Vagina (tissue), 2 donors: Measurements from ENCODE around the gene RNF167. TPM values are rescaled to one million over a fixed set of nuclear protein-coding genes. Genes with fewer than 3 reads are reported as not detected.

Source experiments
- DNase-seq, 2 donors: peaks; one replicate each; pipeline ENCODE4 v3.0.0-alpha.2; 2017; ENCODE audit errors: extremely low spot score in 2 of 2
- H3K27ac ChIP-seq: fragments of 200-600 bp; sonication (generic); one replicate; pipeline ENCODE4 v1.5.1; 2019
- H3K27me3 ChIP-seq: fragments of 200-600 bp; sonication (generic); one replicate; pipeline ENCODE4 v1.5.1; 2019
- H3K36me3 ChIP-seq, 2 donors: fragments of 200-600 bp; sonication (generic); one replicate each; pipeline ENCODE4 v1.5.1; 2017 to 2019
- H3K4me1 ChIP-seq: fragments of 200-600 bp; sonication (generic); one replicate; pipeline ENCODE4 v1.5.1; 2019
- H3K4me3 ChIP-seq, 2 donors: fragments of 200-600 bp; sonication (generic); 1 replicate in 1 of 2; 2 replicates in 1 of 2; pipeline ENCODE4 v1.5.1; 2016 to 2019
- H3K9me3 ChIP-seq: fragments of 200-600 bp; sonication (generic); one replicate; pipeline ENCODE4 v1.5.1; 2019
- POLR2A ChIP-seq, 2 donors: fragments of 450-650 bp; IDR thresholded peaks; one replicate each; pipeline ENCODE4 v1.6.1; 2017; ENCODE audit warnings: antibody characterized with exemption in 2 of 2, mild to moderate bottlenecking in 2 of 2, moderate library complexity in 2 of 2
- POLR2AphosphoS5 ChIP-seq, 2 donors: sonication (generic); formaldehyde crosslinking; IDR thresholded peaks; one replicate each; pipeline ENCODE4 v1.9.0; 2017; ENCODE audit warnings: antibody characterized with exemption in 2 of 2, mild to moderate bottlenecking in 2 of 2, low read depth in 1 of 2; ENCODE audit not compliant: insufficient read depth in 1 of 2
- intact Hi-C: fragments of 100-400 bp; cut with DNase I; formaldehyde crosslinking; loops from one replicate; pipeline ENCODE4 v1.15.1; 2023
- total RNA-seq: library from RNA; depleted of rRNA; stranded (reverse); fragments of >200 nt; gene quantifications from one replicate; pipeline ENCODE4 v1.2.3, GENCODE V29; 2016
- TF ChIP-seq, protein P1 (sequence below), 3 experiments: fragments of 450-650 bp in 2 of 3; fragments of 200-600 bp in 1 of 3; sonication (generic) in 1 of 3; IDR thresholded peaks; one replicate each; pipeline ENCODE4 v1.5.1; 2017 to 2019; ENCODE audit warnings: antibody characterized with exemption in 3 of 3, mild to moderate bottlenecking in 2 of 3, moderate library complexity in 2 of 3

The RNF167 gene
- total RNA-seq = 54.3 TPM

GRCh38 chr17:4939796-4940554, at the start of gene RNF167, which contains the start of gene SLC25A11:
RNF167 (plus strand) TSS chr17:4940268; CDS start chr17:4940910, 642 bp downstream.
SLC25A11 (minus strand) TSS chr17:4940046; CDS start chr17:4939910, 136 bp downstream.
- H3K4me3 ChIP-seq = peak within 1 kb of the TSS; percentile 76 to 88
- intact Hi-C loops = no loop called here

GRCh38 chr17:4891411-4892410, 48.4 kb upstream of the RNF167 start:
- intact Hi-C loops = loop anchor here (5.0 kb wide), 1 partner anchor 104 kb away; the partner anchor contains the start of genes GLTPD2 and VMO1
- Histone ChIP-seq H3K4me3 (no peak overlapping the region), H3K4me1 (no peaks in the 10 kb centered on the region), H3K27me3 (no peaks in the 10 kb centered on the region), H3K36me3 (peaks cover 0 to 90% of the 10 kb centered on the region in 2 donors), H3K9me3 (no peaks in the 10 kb centered on the region), H3K27ac (no peak overlapping the region)
- DNase-seq = no peak
- TF ChIP-seq, protein P1, sequence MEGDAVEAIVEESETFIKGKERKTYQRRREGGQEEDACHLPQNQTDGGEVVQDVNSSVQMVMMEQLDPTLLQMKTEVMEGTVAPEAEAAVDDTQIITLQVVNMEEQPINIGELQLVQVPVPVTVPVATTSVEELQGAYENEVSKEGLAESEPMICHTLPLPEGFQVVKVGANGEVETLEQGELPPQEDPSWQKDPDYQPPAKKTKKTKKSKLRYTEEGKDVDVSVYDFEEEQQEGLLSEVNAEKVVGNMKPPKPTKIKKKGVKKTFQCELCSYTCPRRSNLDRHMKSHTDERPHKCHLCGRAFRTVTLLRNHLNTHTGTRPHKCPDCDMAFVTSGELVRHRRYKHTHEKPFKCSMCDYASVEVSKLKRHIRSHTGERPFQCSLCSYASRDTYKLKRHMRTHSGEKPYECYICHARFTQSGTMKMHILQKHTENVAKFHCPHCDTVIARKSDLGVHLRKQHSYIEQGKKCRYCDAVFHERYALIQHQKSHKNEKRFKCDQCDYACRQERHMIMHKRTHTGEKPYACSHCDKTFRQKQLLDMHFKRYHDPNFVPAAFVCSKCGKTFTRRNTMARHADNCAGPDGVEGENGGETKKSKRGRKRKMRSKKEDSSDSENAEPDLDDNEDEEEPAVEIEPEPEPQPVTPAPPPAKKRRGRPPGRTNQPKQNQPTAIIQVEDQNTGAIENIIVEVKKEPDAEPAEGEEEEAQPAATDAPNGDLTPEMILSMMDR (IDR thresholded peaks at IDR 0.05) = no peak
- no peak for TF ChIP-seq POLR2A (IDR thresholded peaks at IDR 0.05)
- no peak for TF ChIP-seq POLR2AphosphoS5 (IDR thresholded peaks at IDR 0.05; ENCODE audit: insufficient read depth in 1 of 2, low read depth in 1 of 2)

More at GRCh38 chr17:4939796-4940554, at the start of gene RNF167, which contains the start of gene SLC25A11:
- DNase-seq = peak in 1 of 2 donors; percentile 99
- Histone ChIP-seq H3K27me3 (no peaks in the 10 kb centered on the region), H3K27ac (peak within 1 kb of the TSS; percentile 88), H3K4me1 (peaks cover 43% of the 10 kb centered on the region), H3K9me3 (no peaks in the 10 kb centered on the region), H3K36me3 (peaks cover 0 to 39% of the 10 kb centered on the region in 2 donors)
- TF ChIP-seq POLR2AphosphoS5 (IDR thresholded peaks at IDR 0.05; ENCODE audit: insufficient read depth in 1 of 2, low read depth in 1 of 2) = peak; percentile 79 to 90
- TF ChIP-seq, protein P1 (IDR thresholded peaks at IDR 0.05) = no peak
- TF ChIP-seq POLR2A (IDR thresholded peaks at IDR 0.05) = peak in 1 of 2 donors; percentile 62

GRCh38 chr17:4892499-4893221, 47.4 kb upstream of the RNF167 start:
- Histone ChIP-seq H3K4me3 (no peak overlapping the region), H3K4me1 (no peaks in the 10 kb centered on the region), H3K36me3 (peaks cover 0 to 90% of the 10 kb centered on the region in 2 donors), H3K27me3 (no peaks in the 10 kb centered on the region), H3K27ac (no peak overlapping the region), H3K9me3 (no peaks in the 10 kb centered on the region)
- no peak for DNase-seq
- no peak for TF ChIP-seq POLR2AphosphoS5 (IDR thresholded peaks at IDR 0.05; ENCODE audit: insufficient read depth in 1 of 2, low read depth in 1 of 2)
- TF ChIP-seq, protein P1 (IDR thresholded peaks at IDR 0.05) = no peak
- TF ChIP-seq POLR2A (IDR thresholded peaks at IDR 0.05) = no peak
- intact Hi-C loops = loop anchor here (5.0 kb wide), 1 partner anchor 105 kb away; the partner anchor contains the start of genes GLTPD2 and VMO1

- DNase-seq = no peak
- H3K36me3 ChIP-seq = peaks cover 0 to 84% of the 10 kb centered on the region in 2 donors
- no peaks in the 10 kb centered on the region for H3K9me3 ChIP-seq
- H3K4me3 ChIP-seq = no peak overlapping the region
- no peaks in the 10 kb centered on the region for H3K4me1 ChIP-seq
- H3K27ac ChIP-seq = no peak overlapping the region
- H3K27me3 ChIP-seq = no peaks in the 10 kb centered on the region
- intact Hi-C loops = loop anchor here (5.0 kb wide), 1 partner anchor 106 kb away; the partner anchor contains the start of genes GLTPD2 and VMO1
- TF ChIP-seq POLR2A (IDR thresholded peaks at IDR 0.05) (no peak), POLR2AphosphoS5 (IDR thresholded peaks at IDR 0.05; ENCODE audit: insufficient read depth in 1 of 2, low read depth in 1 of 2) (no peak)
- TF ChIP-seq, protein P1 (IDR thresholded peaks at IDR 0.05) = no peak
Measured at GRCh38 chr17:4893272-4893671, 46.8 kb upstream of the RNF167 start.
